ENCODE results near the gene FAM76B. TPM values are rescaled to one million over a fixed set of nuclear protein-coding genes. Genes with fewer than 3 reads are reported as not detected.
A peak's percentile ranks its signal among the peaks of the same experiment; 100 is the strongest.

The FAM76B gene
- total RNA-seq, 1 donor from 2014 or later: 24.0 TPM

DNA sequence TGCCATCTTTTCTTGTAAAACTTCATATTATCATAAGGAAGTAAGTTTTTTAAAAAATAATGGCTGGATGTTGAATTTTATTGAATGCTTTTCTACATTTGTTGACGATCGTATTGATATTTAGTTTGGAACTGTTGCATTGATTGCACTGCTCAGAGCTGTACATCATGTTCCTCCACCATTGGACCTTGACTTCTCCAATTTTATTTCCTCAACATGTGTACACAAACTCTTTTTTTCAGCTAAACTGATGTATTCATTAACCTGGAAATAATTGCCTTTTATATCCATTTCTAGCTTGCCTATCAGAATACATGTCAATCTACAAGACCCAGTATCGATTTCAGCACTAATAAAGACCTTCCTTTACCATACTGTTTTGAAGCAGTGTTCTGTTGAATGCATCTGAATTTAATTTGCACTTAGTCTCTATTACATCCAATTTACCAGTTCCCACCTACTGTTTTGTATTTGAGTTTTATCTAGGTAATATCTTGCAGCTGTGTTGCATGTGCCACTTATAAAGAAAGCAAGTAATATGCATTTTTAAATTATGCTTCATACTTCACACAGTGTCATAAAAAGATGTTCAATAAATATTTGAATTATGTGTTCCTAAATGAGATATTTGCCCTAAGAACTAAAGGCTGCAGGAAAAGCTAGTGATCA, 6.2 kb upstream of the FAM76B start:
- DNase-seq (ENCODE audit: low read depth): no peak
- Histone ChIP-seq H3K27me3 (ENCODE audit: control insufficient read depth, insufficient read depth, low read length) (no peaks in the 10 kb centered on the region), H3K36me3 (ENCODE audit: control insufficient read depth, insufficient read depth, low read length) (peaks cover 1% of the 10 kb centered on the region), H3K4me3 (ENCODE audit: low read depth, low read length) (no peak overlapping the region)
- TF ChIP-seq, protein P1, sequence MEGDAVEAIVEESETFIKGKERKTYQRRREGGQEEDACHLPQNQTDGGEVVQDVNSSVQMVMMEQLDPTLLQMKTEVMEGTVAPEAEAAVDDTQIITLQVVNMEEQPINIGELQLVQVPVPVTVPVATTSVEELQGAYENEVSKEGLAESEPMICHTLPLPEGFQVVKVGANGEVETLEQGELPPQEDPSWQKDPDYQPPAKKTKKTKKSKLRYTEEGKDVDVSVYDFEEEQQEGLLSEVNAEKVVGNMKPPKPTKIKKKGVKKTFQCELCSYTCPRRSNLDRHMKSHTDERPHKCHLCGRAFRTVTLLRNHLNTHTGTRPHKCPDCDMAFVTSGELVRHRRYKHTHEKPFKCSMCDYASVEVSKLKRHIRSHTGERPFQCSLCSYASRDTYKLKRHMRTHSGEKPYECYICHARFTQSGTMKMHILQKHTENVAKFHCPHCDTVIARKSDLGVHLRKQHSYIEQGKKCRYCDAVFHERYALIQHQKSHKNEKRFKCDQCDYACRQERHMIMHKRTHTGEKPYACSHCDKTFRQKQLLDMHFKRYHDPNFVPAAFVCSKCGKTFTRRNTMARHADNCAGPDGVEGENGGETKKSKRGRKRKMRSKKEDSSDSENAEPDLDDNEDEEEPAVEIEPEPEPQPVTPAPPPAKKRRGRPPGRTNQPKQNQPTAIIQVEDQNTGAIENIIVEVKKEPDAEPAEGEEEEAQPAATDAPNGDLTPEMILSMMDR (IDR thresholded peaks at IDR 0.05; ENCODE audit: insufficient read depth, low read length, poor library complexity, severe bottlenecking): no peak

DNA sequence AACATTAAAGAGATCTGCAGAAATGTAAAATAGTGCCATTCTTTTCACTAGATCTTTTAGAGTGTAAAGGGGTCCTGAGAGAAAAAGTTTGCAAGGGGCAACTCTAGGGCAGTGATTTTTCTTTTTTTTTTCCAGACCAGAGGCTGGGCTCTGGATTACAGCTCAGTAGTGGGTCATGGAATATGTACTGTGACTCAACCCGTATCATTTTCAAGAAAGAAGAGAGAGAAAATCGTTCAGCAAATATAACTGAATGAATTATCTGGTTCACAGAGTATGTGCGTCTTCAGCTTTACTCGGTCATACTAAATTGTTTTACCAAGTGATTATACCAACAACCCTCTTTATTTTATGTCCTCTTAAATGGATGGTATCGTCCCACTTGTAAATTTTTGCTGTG, 4.5 kb upstream of the FAM76B start:
- TF ChIP-seq, protein P1 (IDR thresholded peaks at IDR 0.05; ENCODE audit: insufficient read depth, low read length, poor library complexity, severe bottlenecking): no peak

DNA sequence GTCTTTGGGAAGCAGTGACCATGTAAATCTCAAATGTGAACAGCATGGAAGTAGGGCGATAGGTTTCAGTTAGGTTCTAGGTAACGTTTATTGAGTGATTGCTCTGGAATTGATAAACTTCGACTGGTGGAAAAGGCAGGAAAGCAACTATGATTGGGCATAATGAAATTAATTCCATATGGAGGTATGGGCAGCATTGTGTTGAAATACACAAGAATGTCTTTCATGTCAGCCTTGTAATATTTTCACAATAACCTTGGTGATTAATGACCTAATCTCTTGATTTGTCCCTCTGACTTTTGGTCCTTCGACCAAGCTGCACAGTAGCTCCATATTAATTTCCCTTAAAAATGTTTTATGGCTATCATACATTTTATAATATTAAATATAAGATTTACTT, 3.5 kb upstream of the FAM76B start:
- Histone ChIP-seq H3K27me3 (ENCODE audit: control insufficient read depth, insufficient read depth, low read length) (no peaks in the 10 kb centered on the region), H3K36me3 (ENCODE audit: control insufficient read depth, insufficient read depth, low read length) (no peaks in the 10 kb centered on the region), H3K4me3 (ENCODE audit: low read depth, low read length) (no peak overlapping the region)
- DNase-seq (ENCODE audit: low read depth): no peak
- TF ChIP-seq, protein P1 (IDR thresholded peaks at IDR 0.05; ENCODE audit: insufficient read depth, low read length, poor library complexity, severe bottlenecking): no peak

More for the DNA sequence above, 4.5 kb upstream of the FAM76B start:
- Histone ChIP-seq H3K36me3 (ENCODE audit: control insufficient read depth, insufficient read depth, low read length) (no peaks in the 10 kb centered on the region), H3K4me3 (ENCODE audit: low read depth, low read length) (no peak overlapping the region), H3K27me3 (ENCODE audit: control insufficient read depth, insufficient read depth, low read length) (no peaks in the 10 kb centered on the region)
- no peak for DNase-seq (ENCODE audit: low read depth)

DNA sequence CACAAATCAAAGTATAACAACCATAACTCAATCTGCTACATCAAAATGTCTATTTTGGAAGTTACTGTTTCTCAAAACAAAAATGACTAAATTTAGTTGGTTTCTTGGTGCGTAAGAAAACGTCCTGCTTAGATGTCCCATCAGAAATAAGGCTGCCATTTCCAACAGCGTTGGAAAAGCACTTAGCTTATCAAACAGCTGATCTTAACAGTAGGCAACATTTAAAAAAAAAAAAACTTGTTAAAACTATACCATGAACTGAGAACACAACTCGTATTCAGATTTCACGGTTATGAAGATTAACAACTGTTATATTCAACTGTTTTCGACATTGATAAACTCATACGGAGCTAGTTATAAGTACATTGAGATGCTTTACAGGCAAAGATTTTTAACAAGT, 3.1 kb upstream of the FAM76B start:
- Histone ChIP-seq H3K36me3 (ENCODE audit: control insufficient read depth, insufficient read depth, low read length) (no peaks in the 10 kb centered on the region), H3K27me3 (ENCODE audit: control insufficient read depth, insufficient read depth, low read length) (no peaks in the 10 kb centered on the region), H3K4me3 (ENCODE audit: low read depth, low read length) (no peak overlapping the region)
- DNase-seq (ENCODE audit: low read depth): no peak
- TF ChIP-seq, protein P1 (IDR thresholded peaks at IDR 0.05; ENCODE audit: insufficient read depth, low read length, poor library complexity, severe bottlenecking): no peak

DNA sequence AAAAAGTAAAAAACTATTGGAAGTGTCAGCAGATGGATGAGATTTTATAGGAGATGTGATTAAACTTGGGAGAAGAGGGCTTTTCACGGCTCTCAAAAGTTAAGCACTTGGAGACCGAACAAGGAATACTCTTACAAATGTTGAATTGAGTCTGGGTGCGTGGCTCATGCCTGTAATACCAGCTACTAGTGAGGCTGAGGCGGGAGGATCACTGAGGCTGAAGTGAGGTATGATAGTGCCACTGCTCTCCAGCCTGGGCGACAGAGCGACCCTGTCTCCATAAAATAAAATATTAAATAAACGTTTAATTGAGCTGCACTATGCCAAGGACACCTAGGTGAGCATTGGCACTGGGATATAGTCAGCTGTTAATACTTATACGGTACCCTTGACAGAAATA, 2.6 kb upstream of the FAM76B start:
- Histone ChIP-seq H3K36me3 (ENCODE audit: control insufficient read depth, insufficient read depth, low read length) (no peaks in the 10 kb centered on the region), H3K27me3 (ENCODE audit: control insufficient read depth, insufficient read depth, low read length) (no peaks in the 10 kb centered on the region), H3K4me3 (ENCODE audit: low read depth, low read length) (no peak overlapping the region)
- TF ChIP-seq, protein P1 (IDR thresholded peaks at IDR 0.05; ENCODE audit: insufficient read depth, low read length, poor library complexity, severe bottlenecking): no peak
- no peak for DNase-seq (ENCODE audit: low read depth)

DNA sequence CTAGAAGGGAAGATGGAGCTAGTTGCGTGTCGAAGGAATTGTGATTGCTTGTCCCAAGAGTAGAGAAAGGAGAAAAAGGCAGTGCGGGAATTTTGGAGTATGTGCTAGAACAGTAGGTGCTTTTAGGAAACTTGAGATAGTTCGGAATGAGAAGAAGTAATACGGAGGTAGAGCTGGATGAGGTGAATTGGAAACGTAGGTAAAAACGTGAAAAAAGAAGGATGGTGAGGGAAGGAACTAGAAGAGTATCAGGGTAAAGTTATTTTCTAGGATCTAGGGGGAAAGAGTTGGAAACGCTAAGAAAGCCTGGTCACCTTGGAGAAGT, 2.1 kb upstream of the FAM76B start:
- TF ChIP-seq, protein P1 (IDR thresholded peaks at IDR 0.05; ENCODE audit: insufficient read depth, low read length, poor library complexity, severe bottlenecking): no peak
- DNase-seq (ENCODE audit: low read depth): no peak
- Histone ChIP-seq H3K4me3 (ENCODE audit: low read depth, low read length) (peak overlapping the region; percentile 71), H3K36me3 (ENCODE audit: control insufficient read depth, insufficient read depth, low read length) (no peaks in the 10 kb centered on the region), H3K27me3 (ENCODE audit: control insufficient read depth, insufficient read depth, low read length) (no peaks in the 10 kb centered on the region)
